ENCODE results near the gene ASCC2. TPM values are rescaled to one million over a fixed set of nuclear protein-coding genes. Genes with fewer than 3 reads are reported as not detected.

ASCC2 gene
- total and polyA plus RNA-seq, 10 donors = 34.1 to 89.0 (median 62.9) TPM

DNA sequence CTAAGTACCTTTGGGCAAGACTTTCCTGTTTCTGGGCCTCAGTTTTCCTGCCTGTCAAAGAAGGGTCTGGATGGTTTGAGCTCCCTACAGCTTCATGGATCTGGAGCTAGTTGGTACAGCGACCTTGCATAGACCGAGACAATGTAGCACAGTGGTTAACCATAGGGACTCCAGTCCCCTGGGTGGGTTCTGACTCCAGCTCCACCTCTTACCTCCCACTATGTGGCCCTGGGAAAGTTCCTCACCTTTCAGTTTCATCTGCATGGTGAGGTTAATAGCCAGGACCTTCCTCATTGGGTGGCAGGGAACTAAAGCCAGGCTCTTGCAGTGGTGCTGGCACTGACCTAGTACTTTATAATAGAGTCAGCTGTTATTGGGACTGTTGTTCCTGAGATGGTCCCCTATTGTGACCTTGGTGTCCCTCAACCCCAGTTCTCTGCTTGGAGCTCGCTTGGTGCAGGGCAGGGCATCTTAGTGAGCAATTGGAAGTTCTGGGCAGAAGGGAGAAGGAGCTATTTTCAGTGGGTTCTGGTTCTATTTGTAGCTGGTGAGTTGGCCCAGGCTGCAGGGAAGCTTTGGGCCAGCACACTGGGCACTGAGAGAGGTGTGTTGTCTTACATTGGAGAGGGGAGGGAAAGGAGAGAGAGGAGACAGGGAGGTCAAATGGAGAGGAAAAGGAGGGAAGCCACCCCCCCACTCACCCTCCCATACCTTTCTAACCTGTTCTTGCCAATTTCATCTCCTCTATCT is 34.2 kb upstream of the ASCC2 start:
- TF ChIP-seq, protein P1, sequence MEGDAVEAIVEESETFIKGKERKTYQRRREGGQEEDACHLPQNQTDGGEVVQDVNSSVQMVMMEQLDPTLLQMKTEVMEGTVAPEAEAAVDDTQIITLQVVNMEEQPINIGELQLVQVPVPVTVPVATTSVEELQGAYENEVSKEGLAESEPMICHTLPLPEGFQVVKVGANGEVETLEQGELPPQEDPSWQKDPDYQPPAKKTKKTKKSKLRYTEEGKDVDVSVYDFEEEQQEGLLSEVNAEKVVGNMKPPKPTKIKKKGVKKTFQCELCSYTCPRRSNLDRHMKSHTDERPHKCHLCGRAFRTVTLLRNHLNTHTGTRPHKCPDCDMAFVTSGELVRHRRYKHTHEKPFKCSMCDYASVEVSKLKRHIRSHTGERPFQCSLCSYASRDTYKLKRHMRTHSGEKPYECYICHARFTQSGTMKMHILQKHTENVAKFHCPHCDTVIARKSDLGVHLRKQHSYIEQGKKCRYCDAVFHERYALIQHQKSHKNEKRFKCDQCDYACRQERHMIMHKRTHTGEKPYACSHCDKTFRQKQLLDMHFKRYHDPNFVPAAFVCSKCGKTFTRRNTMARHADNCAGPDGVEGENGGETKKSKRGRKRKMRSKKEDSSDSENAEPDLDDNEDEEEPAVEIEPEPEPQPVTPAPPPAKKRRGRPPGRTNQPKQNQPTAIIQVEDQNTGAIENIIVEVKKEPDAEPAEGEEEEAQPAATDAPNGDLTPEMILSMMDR (IDR thresholded peaks at IDR 0.05 in 8 of 11, conservative IDR thresholded peaks at IDR 0.05 in 3 of 11) = no peak
- TF ChIP-seq POLR2AphosphoS5 (IDR thresholded peaks at IDR 0.05) = no peak

DNA sequence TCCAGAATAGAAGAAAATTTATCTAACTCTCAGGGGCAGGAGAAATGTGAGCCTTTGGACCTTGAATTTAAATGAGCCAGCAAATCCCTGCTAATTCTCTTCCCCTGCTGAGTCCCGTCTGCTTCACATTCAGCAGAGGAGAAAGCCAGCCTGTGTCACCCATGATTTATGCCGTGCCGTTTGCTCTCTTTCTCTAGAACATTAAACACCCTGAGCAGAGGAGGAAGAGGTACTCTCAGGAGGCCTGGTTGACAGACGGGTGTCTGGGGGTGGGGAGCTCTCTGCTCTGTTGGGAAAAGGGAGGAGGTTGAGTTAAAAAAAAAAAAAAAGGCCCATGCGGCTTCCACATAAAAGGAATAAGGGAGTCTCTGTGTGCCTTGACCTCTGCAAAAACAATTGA is 33.6 kb upstream of the ASCC2 start:
- no peak for TF ChIP-seq POLR2AphosphoS5 (IDR thresholded peaks at IDR 0.05)
- no peak for TF ChIP-seq POLR2A (IDR thresholded peaks at IDR 0.05)
- TF ChIP-seq, protein P1 (IDR thresholded peaks at IDR 0.05 in 8 of 11, conservative IDR thresholded peaks at IDR 0.05 in 3 of 11) = no peak
- H3K9me3 ChIP-seq = no peaks in the 10 kb centered on the region
- H3K4me3 ChIP-seq = no peak overlapping the region
- H3K27me3 ChIP-seq (replicated peaks in 1 of 7) = no peaks in the 10 kb centered on the region
- DNase-seq = no peak
- WGBS, 5 donors = 42 to 53% (median 50%) methylated on average over 5 of the region's 5 CpGs
- H3K4me1 ChIP-seq = peaks cover 0 to 20% (median 0%) of the 10 kb centered on the region in 6 donors
- intact Hi-C loops (cut with DNase I; ENCODE audit: low total_unique reads) = no loop called here
- H3K36me3 ChIP-seq = no peaks in the 10 kb centered on the region
- H3K27ac ChIP-seq = peak overlapping the region in 1 of 8 donors; percentile 85

More for the DNA sequence above, 34.2 kb upstream of the ASCC2 start:
- no peaks in the 10 kb centered on the region for H3K9me3 ChIP-seq
- H3K27me3 ChIP-seq (replicated peaks in 1 of 7) = no peaks in the 10 kb centered on the region
- H3K36me3 ChIP-seq = no peaks in the 10 kb centered on the region
- intact Hi-C loops (cut with DNase I; ENCODE audit: low total_unique reads) = no loop called here
- DNase-seq = no peak
- 92 to 100% (median 95%) methylated on average over 3 of the region's 3 CpGs for WGBS, 5 donors
- H3K27ac ChIP-seq = peak overlapping the region in 7 of 8 donors; percentile 33 to 85 (median 61)
- no peak overlapping the region for H3K4me3 ChIP-seq
- H3K4me1 ChIP-seq = peaks cover 0 to 20% (median 0%) of the 10 kb centered on the region in 6 donors

DNA sequence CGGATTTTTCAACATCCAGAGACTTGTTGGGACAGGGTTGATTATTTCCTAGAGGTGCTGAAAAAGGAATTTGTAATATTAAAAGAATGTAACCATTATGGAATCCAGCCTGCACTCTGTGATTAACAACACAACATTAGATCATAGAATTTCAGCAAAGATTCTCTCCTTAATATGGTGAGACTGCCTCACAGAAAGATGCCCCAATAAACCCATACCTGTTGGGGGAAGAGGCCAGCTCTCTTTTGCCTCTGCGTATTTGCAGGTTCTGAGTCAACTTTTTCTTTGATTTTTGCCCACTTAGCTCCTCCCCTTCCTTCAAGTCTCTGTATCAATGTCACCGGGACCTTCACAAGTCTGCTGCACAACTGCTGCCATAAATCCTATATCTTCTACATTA is 32.5 kb upstream of the ASCC2 start:
- Histone ChIP-seq H3K9me3 (no peaks in the 10 kb centered on the region), H3K4me3 (no peak overlapping the region), H3K4me1 (peaks cover 0 to 20% (median 0%) of the 10 kb centered on the region in 6 donors), H3K27me3 (replicated peaks in 1 of 7) (no peaks in the 10 kb centered on the region), H3K36me3 (no peaks in the 10 kb centered on the region), H3K27ac (no peak overlapping the region)
- no peak for DNase-seq
- no peak for TF ChIP-seq POLR2A (IDR thresholded peaks at IDR 0.05)
- TF ChIP-seq POLR2AphosphoS5 (IDR thresholded peaks at IDR 0.05) = no peak
- TF ChIP-seq, protein P1 (IDR thresholded peaks at IDR 0.05 in 8 of 11, conservative IDR thresholded peaks at IDR 0.05 in 3 of 11) = no peak
- intact Hi-C loops (cut with DNase I; ENCODE audit: low total_unique reads) = no loop called here
- 55 to 68% (median 57%) methylated on average over 2 to 3 of the region's 3 CpGs for WGBS, 5 donors

DNA sequence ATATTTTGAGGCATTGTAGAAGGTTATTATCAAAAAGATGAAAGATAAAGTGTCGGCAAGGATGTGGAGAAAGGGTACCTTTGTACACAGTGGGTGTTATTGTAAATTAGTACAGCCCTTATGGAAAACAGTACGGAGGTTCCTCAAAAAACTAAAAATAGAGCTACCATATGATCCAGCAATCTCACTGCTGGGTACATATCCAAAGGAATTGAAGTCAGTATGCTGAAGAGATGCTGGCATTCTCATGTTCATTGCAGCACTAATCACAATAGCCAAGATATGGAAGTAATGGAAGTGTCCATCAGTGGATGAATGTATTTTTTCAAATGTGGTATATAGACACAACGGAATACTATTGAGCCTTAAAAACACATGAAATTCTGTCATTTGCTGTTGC is 29.8 kb upstream of the ASCC2 start:
- TF ChIP-seq POLR2A (IDR thresholded peaks at IDR 0.05) (no peak), POLR2AphosphoS5 (IDR thresholded peaks at IDR 0.05) (no peak)
- TF ChIP-seq, protein P1 (IDR thresholded peaks at IDR 0.05 in 8 of 11, conservative IDR thresholded peaks at IDR 0.05 in 3 of 11) = no peak
- Histone ChIP-seq H3K9me3 (no peaks in the 10 kb centered on the region), H3K36me3 (no peaks in the 10 kb centered on the region), H3K27ac (no peak overlapping the region), H3K27me3 (replicated peaks in 1 of 7) (no peaks in the 10 kb centered on the region), H3K4me3 (no peak overlapping the region), H3K4me1 (peaks cover 0 to 15% (median 0%) of the 10 kb centered on the region in 6 donors)
- intact Hi-C loops (cut with DNase I; ENCODE audit: low total_unique reads) = no loop called here
- no peak for DNase-seq
- WGBS, 5 donors = 81 to 96% (median 89%) methylated on average over 3 of the region's 3 CpGs

Measured in spleen (tissue), 11 donors.